ENCODE results near the gene TDP1.
A peak's percentile ranks its signal among the peaks of the same experiment; 100 is the strongest.

TDP1 gene

DNA sequence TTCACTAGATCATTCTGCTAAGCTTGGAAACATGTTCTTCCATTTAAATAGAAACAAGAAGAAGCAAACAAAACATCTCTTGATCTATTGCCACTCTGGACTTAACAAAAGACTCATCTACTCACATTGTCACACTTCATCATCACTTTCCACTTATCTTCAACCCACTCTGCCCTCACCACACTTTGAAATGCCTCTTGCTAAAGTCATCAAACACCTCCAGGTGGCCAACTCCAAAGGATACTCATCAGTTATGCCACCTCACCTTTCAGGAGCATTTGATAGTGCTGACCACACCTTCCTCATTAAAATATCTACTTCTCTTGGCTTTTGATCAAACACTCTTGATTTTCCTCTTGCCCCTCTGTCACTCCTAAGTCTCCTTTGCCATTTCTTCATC is 8.4 kb upstream of the TDP1 start:
- no peak for FAIRE-seq

GRCh38 chr14:89952576-89952975 is 3.2 kb upstream of the TDP1 start:
- no peak for FAIRE-seq

GRCh38 chr14:89953602-89954001 is 2.1 kb upstream of the TDP1 start:
- FAIRE-seq = no peak

DNA sequence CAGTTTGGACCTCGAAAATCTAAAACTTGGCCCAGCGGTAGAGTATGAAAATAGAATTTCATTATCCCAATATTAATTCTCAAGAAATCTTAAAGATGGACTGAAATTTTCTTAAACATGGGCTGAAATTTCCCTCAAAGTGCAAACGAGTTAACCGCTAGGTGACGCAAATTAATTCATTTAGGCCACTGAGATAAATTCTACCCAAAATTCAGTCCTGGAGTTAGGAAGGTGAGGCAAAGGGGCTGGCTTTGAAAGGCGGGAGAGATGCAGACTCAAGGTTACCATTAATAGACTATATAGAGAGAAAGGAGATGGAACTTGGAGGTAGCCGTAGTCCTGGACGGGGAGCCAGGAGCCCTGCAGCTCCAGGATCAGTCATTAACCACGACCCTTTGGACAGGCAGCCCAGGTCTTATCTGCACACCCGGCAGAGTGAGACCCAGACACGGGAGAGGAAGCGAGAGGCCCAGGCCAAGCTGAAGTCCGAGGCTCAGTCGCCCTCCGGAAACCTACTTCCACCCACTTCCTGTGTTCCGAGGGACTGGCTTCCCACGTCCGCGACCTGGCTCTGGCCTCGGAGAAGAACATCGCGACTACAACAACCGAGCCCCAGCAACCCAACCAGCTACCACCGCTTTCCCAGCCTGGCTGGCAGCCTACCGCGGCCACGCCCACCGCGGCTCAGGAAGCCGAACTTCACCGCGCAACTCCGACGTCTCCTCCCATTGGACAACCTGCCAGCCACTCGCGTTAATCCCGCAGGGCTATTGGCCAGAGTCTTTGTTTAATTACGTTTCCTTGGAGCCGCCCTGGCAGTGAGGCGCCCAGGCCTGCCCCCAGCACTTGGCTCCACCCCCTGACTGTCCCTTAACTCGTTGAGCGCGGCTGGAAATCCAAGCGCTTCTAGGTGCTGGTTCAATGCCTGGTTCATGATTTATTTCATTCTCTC is 1.4 kb upstream of the TDP1 start, which contains the start of gene EFCAB11:
Gene EFCAB11 (minus strand): TSS at position 661 of the 952 bp plus-strand sequence. CDS start 70 bp downstream, at position 591.
- peak; percentile 99 for FAIRE-seq

GRCh38 chr14:89955022-89955744 is 544 bp upstream of the TDP1 start:
- FAIRE-seq = no peak

GRCh38 chr14:89956661-89957009 is 908 bp downstream of the TDP1 start:
- FAIRE-seq = no peak

GRCh38 chr14:89957376-89957775 is 1.6 kb downstream of the TDP1 start:
- no peak for FAIRE-seq

GRCh38 chr14:89957791-89958190 is 2.1 kb downstream of the TDP1 start:
- FAIRE-seq = no peak

- FAIRE-seq = no peak
Observed at GRCh38 chr14:89958966-89959365, 3.2 kb downstream of the TDP1 start.

DNA sequence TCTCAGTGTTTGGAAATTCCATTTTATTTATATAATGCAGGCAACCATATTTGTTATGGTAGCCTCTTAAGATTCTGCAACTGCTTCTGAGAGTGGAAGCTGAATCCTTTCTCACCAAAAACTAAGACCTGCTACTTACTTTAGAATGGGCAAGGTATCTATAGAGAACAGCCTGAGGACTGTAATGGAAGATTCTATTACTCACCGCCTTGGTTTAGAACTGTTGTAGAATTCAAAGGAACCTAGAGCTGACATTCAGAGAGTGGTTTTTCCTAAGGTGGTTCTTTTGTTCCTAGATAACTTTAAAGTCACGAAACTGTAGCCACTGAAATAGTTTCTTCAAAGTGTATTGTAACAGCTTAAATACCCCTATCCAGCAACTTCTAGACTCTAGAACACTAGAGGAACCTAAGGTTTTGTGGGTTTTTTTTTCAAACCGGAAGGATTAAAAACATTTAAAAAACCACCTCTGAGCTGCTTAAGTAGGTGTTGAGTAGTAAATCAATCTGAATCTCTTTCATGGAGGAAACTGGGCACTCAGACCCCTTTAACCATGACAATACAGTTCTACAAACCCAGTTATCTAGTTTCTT is 4.2 kb downstream of the TDP1 start:
- FAIRE-seq = no peak

DNA sequence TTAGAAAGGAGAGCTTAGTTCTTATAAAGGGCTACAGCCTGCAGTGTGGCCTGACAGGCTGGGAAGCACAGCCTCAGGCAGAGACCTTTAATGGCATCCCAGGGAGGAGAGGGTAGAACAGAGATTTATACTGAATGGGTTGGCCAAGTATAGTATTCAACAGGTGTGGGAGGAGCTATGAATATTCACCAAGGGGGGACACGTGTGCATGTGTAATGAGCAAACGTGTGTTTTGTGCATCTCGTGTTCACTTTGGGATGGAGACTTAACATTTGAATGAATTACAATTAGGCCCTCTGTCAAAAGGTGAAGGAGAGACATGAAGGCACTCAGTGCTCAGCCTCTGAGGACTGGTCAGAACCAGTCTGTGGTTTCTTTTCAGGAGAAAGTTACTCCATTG is 5.2 kb downstream of the TDP1 start:
- FAIRE-seq = no peak

- no peak for FAIRE-seq
Observed at GRCh38 chr14:89963288-89963978, 7.7 kb downstream of the TDP1 start.

GRCh38 chr14:89965839-89966238 is 10.1 kb downstream of the TDP1 start:
- FAIRE-seq = no peak

GRCh38 chr14:89973234-89973823 is 17.6 kb downstream of the TDP1 start:
- peak; percentile 75 for FAIRE-seq

- no peak for FAIRE-seq
Observed at GRCh38 chr14:89977668-89978067, 21.9 kb downstream of the TDP1 start.

DNA sequence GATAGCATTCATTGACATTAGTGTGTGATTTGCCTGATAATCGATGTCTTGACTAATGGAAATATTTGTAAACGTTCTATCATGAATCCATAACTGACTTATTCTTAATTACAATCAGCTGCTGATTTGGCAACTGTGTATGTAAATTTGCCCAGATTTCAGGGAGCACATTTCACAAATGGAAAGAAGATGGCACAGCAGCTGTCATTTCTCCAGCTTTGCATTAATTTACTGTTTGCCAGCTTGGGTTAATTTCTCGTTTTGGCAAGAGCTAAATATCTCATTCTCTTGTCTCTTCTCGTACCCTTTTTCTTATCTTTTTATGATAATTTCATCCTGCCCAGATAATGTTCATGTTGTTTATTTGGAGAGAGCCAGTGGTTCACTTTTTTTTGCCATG is 22.9 kb downstream of the TDP1 start:
- FAIRE-seq = no peak

GRCh38 chr14:89983375-89983774 is 27.6 kb downstream of the TDP1 start:
- no peak for FAIRE-seq

DNA sequence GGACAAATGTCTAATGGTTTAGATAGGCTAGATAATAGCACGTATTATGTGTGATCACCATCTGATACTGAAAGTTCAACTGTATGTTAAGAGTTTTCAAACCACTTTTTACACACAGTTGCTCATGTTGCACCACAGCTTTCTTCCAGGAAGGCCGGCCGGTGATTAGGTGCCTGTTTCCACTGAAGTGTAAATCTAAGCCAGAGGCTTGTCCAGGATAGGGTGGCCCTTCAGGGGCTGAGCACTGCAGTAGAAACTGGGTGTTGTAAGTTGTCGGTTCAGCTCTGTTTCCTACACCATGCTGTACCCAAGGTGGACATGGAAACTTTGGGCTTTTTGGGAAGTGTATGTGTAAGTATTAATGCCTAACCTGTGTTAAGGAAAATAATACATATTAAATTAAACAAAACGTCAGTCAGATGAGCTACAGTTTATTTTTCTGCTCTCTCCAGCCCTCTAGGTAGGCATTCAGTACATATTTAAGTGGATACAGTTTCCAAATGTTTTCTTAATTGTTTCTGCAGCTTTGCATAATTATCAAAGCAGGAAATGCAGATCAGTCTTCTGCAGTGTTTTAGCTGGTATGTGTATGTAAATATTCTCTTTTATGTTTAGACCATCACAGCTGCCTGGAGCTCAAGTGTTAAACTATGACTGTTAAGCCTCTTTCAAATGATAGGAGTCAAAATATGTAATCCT is 30.9 kb downstream of the TDP1 start:
- FAIRE-seq = no peak

GRCh38 chr14:89987161-89987475 is 31.4 kb downstream of the TDP1 start:
- FAIRE-seq = no peak

DNA sequence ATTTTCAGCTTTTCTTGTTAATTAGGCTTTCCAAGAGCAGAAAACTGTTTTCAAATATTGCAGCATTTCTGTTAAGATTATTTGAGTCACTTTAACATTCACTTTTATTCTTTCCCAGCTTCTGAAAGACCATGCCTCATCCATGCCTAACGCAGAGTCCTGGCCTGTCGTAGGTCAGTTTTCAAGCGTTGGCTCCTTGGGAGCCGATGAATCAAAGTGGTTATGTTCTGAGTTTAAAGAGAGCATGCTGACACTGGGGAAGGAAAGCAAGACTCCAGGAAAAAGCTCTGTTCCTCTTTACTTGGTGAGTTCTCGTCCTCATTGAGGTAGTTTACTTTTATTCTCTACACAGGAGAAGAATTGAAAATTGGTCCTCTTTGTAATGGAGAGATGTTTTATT is 33.1 kb downstream of the TDP1 start:
- FAIRE-seq = no peak

GRCh38 chr14:89990218-89990617 is 34.5 kb downstream of the TDP1 start:
- no peak for FAIRE-seq

- no peak for FAIRE-seq
Observed at GRCh38 chr14:89990623-89991275, 35.0 kb downstream of the TDP1 start.

All from G401.6 (cell line).